Measurements from ENCODE around the gene ATP6V1G2. TPM values are rescaled to one million over a fixed set of nuclear protein-coding genes. Genes with fewer than 3 reads are reported as not detected.
A peak's percentile ranks its signal among the peaks of the same experiment; 100 is the strongest.

ATP6V1G2 gene
- total RNA-seq, 1 donor from 2014 or later = 0.52 TPM

- H3K4me3 ChIP-seq (ENCODE audit: low read depth, low read length) = no peak within 1 kb of the TSS
- TF ChIP-seq, protein P1, sequence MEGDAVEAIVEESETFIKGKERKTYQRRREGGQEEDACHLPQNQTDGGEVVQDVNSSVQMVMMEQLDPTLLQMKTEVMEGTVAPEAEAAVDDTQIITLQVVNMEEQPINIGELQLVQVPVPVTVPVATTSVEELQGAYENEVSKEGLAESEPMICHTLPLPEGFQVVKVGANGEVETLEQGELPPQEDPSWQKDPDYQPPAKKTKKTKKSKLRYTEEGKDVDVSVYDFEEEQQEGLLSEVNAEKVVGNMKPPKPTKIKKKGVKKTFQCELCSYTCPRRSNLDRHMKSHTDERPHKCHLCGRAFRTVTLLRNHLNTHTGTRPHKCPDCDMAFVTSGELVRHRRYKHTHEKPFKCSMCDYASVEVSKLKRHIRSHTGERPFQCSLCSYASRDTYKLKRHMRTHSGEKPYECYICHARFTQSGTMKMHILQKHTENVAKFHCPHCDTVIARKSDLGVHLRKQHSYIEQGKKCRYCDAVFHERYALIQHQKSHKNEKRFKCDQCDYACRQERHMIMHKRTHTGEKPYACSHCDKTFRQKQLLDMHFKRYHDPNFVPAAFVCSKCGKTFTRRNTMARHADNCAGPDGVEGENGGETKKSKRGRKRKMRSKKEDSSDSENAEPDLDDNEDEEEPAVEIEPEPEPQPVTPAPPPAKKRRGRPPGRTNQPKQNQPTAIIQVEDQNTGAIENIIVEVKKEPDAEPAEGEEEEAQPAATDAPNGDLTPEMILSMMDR (conservative IDR thresholded peaks at IDR 0.05; ENCODE audit: low read depth, low read length) = no peak
- no peak for DNase-seq (ENCODE audit: low read depth)
These were observed 39.6 kb upstream of the ATP6V1G2 start, which contains the start of gene LST1 for GRCh38 chr6:31586008-31586407. Gene LST1 (plus strand): TSS chr6:31586277. CDS start chr6:31587300, 1,023 bp downstream.

DNA sequence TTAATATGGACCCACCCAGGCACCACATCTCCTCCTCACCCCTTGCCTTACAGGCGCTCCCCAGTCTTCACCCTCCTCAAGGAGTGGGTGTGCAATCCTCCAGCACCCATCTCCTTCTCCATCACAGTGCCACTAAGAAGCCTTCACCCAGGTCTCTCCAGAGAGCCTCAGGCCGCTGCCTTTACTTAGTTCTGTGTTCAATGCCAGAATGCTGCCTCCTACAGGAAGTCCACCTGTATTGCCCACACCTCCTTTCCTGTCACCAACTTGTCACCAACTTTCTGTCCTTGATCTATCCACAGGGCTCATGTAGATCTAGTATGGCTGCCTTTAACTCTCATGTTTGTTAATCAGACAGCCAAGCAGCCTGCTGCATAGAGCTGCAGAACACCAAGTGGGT is 39.1 kb upstream of the ATP6V1G2 start:
- no peak for DNase-seq (ENCODE audit: low read depth)
- TF ChIP-seq, protein P1 (conservative IDR thresholded peaks at IDR 0.05; ENCODE audit: low read depth, low read length) = peak; percentile 67

DNA sequence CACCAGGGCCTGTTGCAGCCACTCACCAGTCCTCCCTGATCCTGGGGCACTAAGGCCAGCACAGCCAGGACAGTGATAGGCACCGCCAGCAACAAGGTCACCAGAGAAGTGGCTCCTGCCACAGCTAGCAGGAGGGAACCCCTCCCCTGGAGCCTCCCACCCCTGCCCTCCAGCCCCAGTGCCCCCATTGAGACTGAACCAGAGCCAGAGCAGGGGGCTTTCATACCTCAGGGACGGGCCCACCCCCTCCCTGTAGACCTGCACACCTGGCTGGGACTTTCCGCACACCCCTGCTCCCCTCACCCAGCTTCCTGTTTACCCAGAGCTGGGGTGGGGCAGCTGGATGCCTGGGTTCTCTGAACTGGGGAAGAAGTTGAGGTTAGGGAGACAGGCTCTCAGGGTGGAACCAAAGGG is 35.8 kb upstream of the ATP6V1G2 start, which contains the start of gene LTB:
Gene LTB, minus strand, starts transcription at position 195 of the 414 bp plus-strand sequence. Its CDS starts 7 bp downstream, at position 188.
- H3K4me3 ChIP-seq (ENCODE audit: low read depth, low read length) = peak within 1 kb of the TSS; percentile 98
- TF ChIP-seq, protein P1 (conservative IDR thresholded peaks at IDR 0.05; ENCODE audit: low read depth, low read length) = no peak
- DNase-seq (ENCODE audit: low read depth) = no peak

More for the DNA sequence above, 39.1 kb upstream of the ATP6V1G2 start:
- H3K4me3 ChIP-seq (ENCODE audit: low read depth, low read length) = no peak overlapping the region

DNA sequence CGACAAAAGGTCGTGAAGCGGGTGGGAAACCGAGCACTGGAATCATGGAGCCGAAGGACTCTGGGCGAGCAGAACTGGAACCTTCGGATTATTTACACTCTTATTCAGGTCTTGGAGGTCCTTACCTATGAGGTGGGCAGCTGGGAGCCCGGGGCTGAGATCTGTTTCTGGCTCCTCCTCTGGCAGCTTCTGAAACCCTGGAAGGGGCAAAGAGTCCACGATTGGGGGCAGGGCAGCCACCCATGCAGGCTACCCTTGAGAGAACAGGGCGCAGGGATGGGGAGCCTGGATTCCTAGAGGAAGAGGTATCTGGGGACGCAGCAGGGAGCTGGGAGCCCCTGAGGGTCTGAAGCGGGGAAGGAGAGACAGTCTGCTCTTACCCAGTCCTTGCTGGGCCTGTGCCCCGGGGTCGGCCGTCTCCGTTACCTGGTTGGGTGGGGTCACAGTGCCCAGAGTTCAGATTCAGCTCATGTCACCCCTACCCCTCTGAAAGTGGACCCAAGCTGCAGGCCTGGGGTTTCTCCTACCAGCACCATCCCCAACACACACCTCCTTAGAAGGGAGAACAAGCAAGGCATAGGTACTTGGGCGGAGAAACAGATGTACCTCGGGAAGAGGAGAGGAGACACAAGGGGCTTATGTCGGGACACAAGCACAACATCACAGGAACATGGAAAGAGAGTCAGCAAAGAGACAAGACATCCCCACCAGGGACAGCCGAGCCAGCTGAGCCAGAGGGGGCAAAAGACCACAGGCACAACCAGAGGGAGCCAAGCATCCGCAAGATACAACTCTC is 35.2 kb upstream of the ATP6V1G2 start:
- H3K4me3 ChIP-seq (ENCODE audit: low read depth, low read length) = peak overlapping the region; percentile 98
- TF ChIP-seq, protein P1 (conservative IDR thresholded peaks at IDR 0.05; ENCODE audit: low read depth, low read length) = no peak
- DNase-seq (ENCODE audit: low read depth) = no peak

GRCh38 chr6:31580807-31581433 is 34.5 kb upstream of the ATP6V1G2 start:
- no peak for DNase-seq (ENCODE audit: low read depth)
- TF ChIP-seq, protein P1 (conservative IDR thresholded peaks at IDR 0.05; ENCODE audit: low read depth, low read length) = peak; percentile 79
- H3K4me3 ChIP-seq (ENCODE audit: low read depth, low read length) = peak overlapping the region; percentile 98

- TF ChIP-seq, protein P1 (conservative IDR thresholded peaks at IDR 0.05; ENCODE audit: low read depth, low read length) = no peak
- no peak for DNase-seq (ENCODE audit: low read depth)
- H3K4me3 ChIP-seq (ENCODE audit: low read depth, low read length) = peak overlapping the region; percentile 98
These were observed 34.0 kb upstream of the ATP6V1G2 start for GRCh38 chr6:31580438-31580740.

All from epithelial cell of proximal tubule (primary cell).